Loucy (cell line): ENCODE results near the gene MYO10.

Source experiments
- CTCF ChIP-seq: fragments of 200-600 bp; sonication (generic); conservative IDR thresholded peaks from 2 replicates; pipeline ENCODE4 v1.5.1; 2014; ENCODE audit warnings: mild to moderate bottlenecking, antibody characterized with exemption, low read length
- EZH2phosphoT487 ChIP-seq: fragments of 200-600 bp; IDR thresholded peaks from 2 replicates; pipeline ENCODE4 v1.6.1; 2018; ENCODE audit warnings: antibody characterized with exemption, mild to moderate bottlenecking, moderate library complexity, borderline replicate concordance

- TF ChIP-seq CTCF (no peak), EZH2phosphoT487 (no peak)
These were observed 69.8 kb downstream of the MYO10 start for GRCh38 chr5:16866273-16866672.
